ENCODE results near the gene POLD3.

The POLD3 gene

DNA sequence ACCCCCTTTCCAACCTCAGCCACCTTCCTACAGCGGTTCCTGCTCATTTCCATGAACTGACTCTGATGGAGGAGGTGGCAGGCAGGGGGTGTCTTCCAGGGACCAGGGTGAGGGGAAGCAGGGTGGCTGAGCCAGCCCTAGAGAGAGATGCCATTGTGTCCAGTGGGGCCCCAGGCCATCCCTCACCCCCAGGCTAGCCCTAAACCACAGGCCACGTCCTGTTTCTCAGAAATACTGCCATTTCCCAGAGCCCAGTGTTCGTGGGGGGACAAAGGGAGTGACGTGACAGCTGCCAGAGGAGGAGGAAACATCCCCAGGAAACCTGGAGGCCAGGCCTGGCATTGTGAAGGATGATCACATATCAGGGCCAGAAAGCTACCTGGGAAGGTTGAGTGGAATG is 99.4 kb downstream of the POLD3 start:
- no peak for DNase-seq (ENCODE audit: low spot score)

All from Ammon's horn (tissue), 1 donor.